K562 (cell line): ENCODE results near the gene TCAP. TPM values are rescaled to one million over a fixed set of nuclear protein-coding genes. Genes with fewer than 3 reads are reported as not detected.

ENCODE experiments used
- CBX1 ChIP-seq: sonication (generic); IDR thresholded peaks from 2 replicates; pipeline ENCODE4 v1.6.1; 2016; ENCODE audit warnings: antibody characterized with exemption, low read depth, mild to moderate bottlenecking
- CC2D1A ChIP-seq: fragments of 450-650 bp; IDR thresholded peaks from 2 replicates; pipeline ENCODE4 v1.6.1; 2017; ENCODE audit warnings: mild to moderate bottlenecking
- CEBPB ChIP-seq: fragments of 450-650 bp; IDR thresholded peaks from 2 replicates; pipeline ENCODE4 v1.6.1; 2016; ENCODE audit warnings: missing genetic modification characterization, missing compliant biosample characterization
- JUN ChIP-seq, 2 experiments: sonication (generic) in 1 of 2; formaldehyde crosslinking in 1 of 2; IDR thresholded peaks; 2 replicates each; pipeline versions ENCODE4 v1.6.1 to v1.8.0; 2012 to 2022; ENCODE audit warnings: borderline replicate concordance in 2 of 2, mild to moderate bottlenecking in 2 of 2, improper control_type of control experiment in 1 of 2, low read depth in 1 of 2, low read length in 1 of 2, missing genetic modification reagents in 1 of 2
- KDM1A ChIP-seq, 2 experiments: fragments of 450-650 bp; IDR thresholded peaks; 2 replicates each; pipeline ENCODE4 v1.6.1; 2016; ENCODE audit warnings: mild to moderate bottlenecking in 2 of 2
- KDM2B ChIP-seq: fragments of 250-450 bp; sonication (Bioruptor Pico); IDR thresholded peaks from 2 replicates; pipeline ENCODE4 v1.8.0; 2021; ENCODE audit warnings: mild to moderate bottlenecking, moderate library complexity
- MCM2 ChIP-seq: fragments of 450-650 bp; IDR thresholded peaks from 2 replicates; pipeline ENCODE4 v1.6.1; 2017; ENCODE audit warnings: low read depth, mild to moderate bottlenecking
- RB1 ChIP-seq: fragments of 450-650 bp; IDR thresholded peaks from 2 replicates; pipeline ENCODE4 v1.6.1; 2017; ENCODE audit warnings: low read depth, mild to moderate bottlenecking
- SAFB2 ChIP-seq: fragments of 200-400 bp; formaldehyde crosslinking; IDR thresholded peaks from 2 replicates; pipeline ENCODE4 v1.6.1; 2018; ENCODE audit warnings: borderline replicate concordance, low read length, low read depth, moderate library complexity; ENCODE audit not compliant: severe bottlenecking
- TCFL5 ChIP-seq: fragments of 250-450 bp; sonication (Bioruptor Pico); conservative IDR thresholded peaks from 2 replicates; pipeline ENCODE4 v1.6.1; 2021; ENCODE audit warnings: mild to moderate bottlenecking, moderate library complexity, matching md5 sums
- VEZF1 ChIP-seq: fragments of 200-800 bp; sonication (Bioruptor generic); IDR thresholded peaks from 2 replicates; pipeline ENCODE4 v1.6.1; 2017; ENCODE audit warnings: missing genetic modification characterization, missing compliant biosample characterization
- ZNF212 ChIP-seq: fragments of 450-650 bp; formaldehyde crosslinking; IDR thresholded peaks from 2 replicates; pipeline ENCODE4 v1.4.0; 2020; ENCODE audit warnings: mild to moderate bottlenecking
- ZNF707 ChIP-seq: fragments of 250-450 bp; sonication (Bioruptor Pico); conservative IDR thresholded peaks from 2 replicates; pipeline ENCODE4 v1.8.0; 2022; ENCODE audit warnings: inconsistent platforms, mild to moderate bottlenecking, moderate library complexity
- polyA plus RNA-seq, 8 experiments: library from polyadenylated mRNA; depleted of rRNA in 4 of 8; stranded (reverse) in 5 of 8; unstranded in 3 of 8; fragments of >200 nt; fragmentation: Nextera tagmentation in 2 of 8; fragmentation: Illumina TruSeq in 1 of 8; extraction: Ambion mirVana in 2 of 8; extraction: Trizol in 1 of 8; gene quantifications; 2 replicates each; pipeline versions ENCODE4 v1.2.1 to v1.2.3, GENCODE V29; 2011 to 2014; ENCODE audit warnings: inconsistent platforms in 1 of 8, missing spikeins in 1 of 8
- total RNA-seq, 7 experiments: library from RNA; depleted of rRNA in 6 of 7; stranded (reverse); fragments of >200 nt in 6 of 7; fragmentation: Illumina TruSeq in 2 of 7; extraction: Trizol in 2 of 7; gene quantifications; 2 replicates each; pipeline versions ENCODE4 v1.2.1 to v1.2.3, GENCODE V29; 2011 to 2021; ENCODE audit warnings: low replicate concordance in 1 of 7
- TF ChIP-seq, protein P1 (sequence below): fragments of 450-650 bp; IDR thresholded peaks from 2 replicates; pipeline ENCODE4 v1.6.1; 2016; ENCODE audit warnings: low read depth
- TF ChIP-seq, protein P2 (sequence below), 2 experiments: IDR thresholded peaks in 1 of 2; conservative IDR thresholded peaks in 1 of 2; 2 replicates each; pipeline ENCODE4 v1.6.1; 2016; ENCODE audit warnings: low read depth in 2 of 2, mild to moderate bottlenecking in 1 of 2, missing compliant biosample characterization in 1 of 2, missing genetic modification characterization in 1 of 2, moderate library complexity in 1 of 2

Gene TCAP
- total and polyA plus RNA-seq, 9 of the 15 experiments (the other 6 are each of a cell fraction or from before 2014, with no cell fraction given): 0.33 to 1.4 (median 0.82) TPM; not detected in 2

GRCh38 chr17:39683295-39683939 is 18.3 kb downstream of the TCAP start (continued):
- TF ChIP-seq, protein P1, sequence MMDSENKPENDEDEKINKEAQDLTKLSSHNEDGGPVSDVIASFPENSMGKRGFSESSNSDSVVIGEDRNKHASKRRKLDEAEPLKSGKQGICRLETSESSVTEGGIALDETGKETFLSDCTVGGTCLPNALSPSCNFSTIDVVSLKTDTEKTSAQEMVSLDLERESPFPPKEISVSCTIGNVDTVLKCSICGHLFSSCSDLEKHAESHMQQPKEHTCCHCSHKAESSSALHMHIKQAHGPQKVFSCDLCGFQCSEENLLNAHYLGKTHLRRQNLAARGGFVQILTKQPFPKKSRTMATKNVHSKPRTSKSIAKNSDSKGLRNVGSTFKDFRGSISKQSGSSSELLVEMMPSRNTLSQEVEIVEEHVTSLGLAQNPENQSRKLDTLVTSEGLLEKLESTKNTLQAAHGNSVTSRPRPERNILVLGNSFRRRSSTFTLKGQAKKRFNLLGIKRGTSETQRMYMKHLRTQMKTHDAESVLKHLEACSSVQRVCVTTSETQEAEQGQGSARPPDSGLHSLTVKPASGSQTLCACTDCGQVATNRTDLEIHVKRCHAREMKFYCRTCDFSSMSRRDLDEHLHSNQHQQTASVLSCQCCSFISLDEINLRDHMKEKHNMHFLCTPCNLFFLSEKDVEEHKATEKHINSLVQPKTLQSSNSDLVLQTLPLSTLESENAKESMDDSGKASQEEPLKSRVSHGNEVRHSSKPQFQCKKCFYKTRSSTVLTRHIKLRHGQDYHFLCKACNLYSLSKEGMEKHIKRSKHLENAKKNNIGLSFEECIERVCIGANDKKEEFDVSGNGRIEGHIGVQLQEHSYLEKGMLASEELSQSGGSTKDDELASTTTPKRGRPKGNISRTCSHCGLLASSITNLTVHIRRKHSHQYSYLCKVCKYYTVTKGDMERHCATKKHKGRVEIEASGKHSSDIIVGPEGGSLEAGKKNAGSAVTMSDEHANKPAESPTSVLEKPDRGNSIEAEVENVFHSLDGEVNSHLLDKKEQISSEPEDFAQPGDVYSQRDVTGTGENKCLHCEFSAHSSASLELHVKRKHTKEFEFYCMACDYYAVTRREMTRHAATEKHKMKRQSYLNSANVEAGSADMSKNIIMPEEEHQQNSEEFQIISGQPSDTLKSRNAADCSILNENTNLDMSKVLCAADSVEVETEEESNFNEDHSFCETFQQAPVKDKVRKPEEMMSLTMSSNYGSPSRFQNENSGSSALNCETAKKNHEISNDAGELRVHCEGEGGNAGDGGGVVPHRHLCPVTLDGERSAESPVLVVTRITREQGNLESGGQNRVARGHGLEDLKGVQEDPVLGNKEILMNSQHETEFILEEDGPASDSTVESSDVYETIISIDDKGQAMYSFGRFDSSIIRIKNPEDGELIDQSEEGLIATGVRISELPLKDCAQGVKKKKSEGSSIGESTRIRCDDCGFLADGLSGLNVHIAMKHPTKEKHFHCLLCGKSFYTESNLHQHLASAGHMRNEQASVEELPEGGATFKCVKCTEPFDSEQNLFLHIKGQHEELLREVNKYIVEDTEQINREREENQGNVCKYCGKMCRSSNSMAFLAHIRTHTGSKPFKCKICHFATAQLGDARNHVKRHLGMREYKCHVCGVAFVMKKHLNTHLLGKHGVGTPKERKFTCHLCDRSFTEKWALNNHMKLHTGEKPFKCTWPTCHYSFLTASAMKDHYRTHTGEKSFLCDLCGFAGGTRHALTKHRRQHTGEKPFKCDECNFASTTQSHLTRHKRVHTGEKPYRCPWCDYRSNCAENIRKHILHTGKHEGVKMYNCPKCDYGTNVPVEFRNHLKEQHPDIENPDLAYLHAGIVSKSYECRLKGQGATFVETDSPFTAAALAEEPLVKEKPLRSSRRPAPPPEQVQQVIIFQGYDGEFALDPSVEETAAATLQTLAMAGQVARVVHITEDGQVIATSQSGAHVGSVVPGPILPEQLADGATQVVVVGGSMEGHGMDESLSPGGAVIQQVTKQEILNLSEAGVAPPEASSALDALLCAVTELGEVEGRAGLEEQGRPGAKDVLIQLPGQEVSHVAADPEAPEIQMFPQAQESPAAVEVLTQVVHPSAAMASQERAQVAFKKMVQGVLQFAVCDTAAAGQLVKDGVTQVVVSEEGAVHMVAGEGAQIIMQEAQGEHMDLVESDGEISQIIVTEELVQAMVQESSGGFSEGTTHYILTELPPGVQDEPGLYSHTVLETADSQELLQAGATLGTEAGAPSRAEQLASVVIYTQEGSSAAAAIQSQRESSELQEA: no peak
- TF ChIP-seq CEBPB (tag) (no peak), CC2D1A (no peak; the same call in 1 of the 2 replicates), KDM1A (IDR thresholded peaks at IDR 0.05) (peak; percentile 62 to 67), JUN (IDR thresholded peaks at IDR 0.05; ENCODE audit: borderline replicate concordance, low read depth, low read length) (no peak), JUN (CRISPR knock-in tag; IDR thresholded peaks at IDR 0.05; ENCODE audit: borderline replicate concordance) (no peak), TCFL5 (CRISPR knock-in tag) (no peak), VEZF1 (CRISPR knock-in tag) (no peak), CBX1 (no peak), SAFB2 (no peak), ZNF707 (CRISPR knock-in tag) (no peak), ZNF212 (CRISPR knock-in tag) (no peak), MCM2 (no peak), RB1 (no peak), KDM2B (CRISPR knock-in tag) (no peak)
- TF ChIP-seq, protein P2, sequence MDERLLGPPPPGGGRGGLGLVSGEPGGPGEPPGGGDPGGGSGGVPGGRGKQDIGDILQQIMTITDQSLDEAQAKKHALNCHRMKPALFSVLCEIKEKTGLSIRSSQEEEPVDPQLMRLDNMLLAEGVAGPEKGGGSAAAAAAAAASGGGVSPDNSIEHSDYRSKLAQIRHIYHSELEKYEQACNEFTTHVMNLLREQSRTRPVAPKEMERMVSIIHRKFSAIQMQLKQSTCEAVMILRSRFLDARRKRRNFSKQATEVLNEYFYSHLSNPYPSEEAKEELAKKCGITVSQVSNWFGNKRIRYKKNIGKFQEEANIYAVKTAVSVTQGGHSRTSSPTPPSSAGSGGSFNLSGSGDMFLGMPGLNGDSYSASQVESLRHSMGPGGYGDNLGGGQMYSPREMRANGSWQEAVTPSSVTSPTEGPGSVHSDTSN (CRISPR knock-in tag; IDR thresholded peaks at IDR 0.05; ENCODE audit: low read depth): no peak
- TF ChIP-seq, protein P2 (tag; conservative IDR thresholded peaks at IDR 0.05; ENCODE audit: low read depth): no peak
